Measurements from ENCODE around the gene ACAP2. TPM values are rescaled to one million over a fixed set of nuclear protein-coding genes. Genes with fewer than 3 reads are reported as not detected.
A peak's percentile ranks its signal among the peaks of the same experiment; 100 is the strongest.
"Not testable (repeated sequence)": the region's sequence is repeated elsewhere in the genome, so short reads cannot be mapped to it uniquely, and the experiment has no call there.

ACAP2 gene
- total RNA-seq, 4 donors from 2014 or later = 13.2 to 27.6 (median 15.5) TPM

DNA sequence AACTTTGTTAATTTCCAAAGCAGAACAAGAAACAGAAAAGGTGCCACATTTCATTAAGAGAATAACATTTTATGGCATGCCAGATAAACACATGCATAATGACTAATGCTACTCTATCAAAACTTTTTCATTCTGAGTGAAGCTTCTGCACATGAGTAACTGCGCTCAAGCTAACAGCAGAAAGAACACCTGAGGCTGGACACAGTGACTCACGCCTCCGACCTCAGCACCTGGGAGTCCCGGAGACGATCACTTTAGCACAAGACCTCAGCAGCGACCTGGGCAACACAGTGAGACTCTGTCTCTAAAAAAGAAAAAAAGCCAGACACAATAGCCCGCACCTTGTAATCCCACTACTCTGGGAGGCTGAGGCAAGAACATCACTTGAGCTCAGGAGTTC is 70.6 kb downstream of the ACAP2 start:
- no peak overlapping the region for H3K27ac ChIP-seq
- TF ChIP-seq, protein P1, sequence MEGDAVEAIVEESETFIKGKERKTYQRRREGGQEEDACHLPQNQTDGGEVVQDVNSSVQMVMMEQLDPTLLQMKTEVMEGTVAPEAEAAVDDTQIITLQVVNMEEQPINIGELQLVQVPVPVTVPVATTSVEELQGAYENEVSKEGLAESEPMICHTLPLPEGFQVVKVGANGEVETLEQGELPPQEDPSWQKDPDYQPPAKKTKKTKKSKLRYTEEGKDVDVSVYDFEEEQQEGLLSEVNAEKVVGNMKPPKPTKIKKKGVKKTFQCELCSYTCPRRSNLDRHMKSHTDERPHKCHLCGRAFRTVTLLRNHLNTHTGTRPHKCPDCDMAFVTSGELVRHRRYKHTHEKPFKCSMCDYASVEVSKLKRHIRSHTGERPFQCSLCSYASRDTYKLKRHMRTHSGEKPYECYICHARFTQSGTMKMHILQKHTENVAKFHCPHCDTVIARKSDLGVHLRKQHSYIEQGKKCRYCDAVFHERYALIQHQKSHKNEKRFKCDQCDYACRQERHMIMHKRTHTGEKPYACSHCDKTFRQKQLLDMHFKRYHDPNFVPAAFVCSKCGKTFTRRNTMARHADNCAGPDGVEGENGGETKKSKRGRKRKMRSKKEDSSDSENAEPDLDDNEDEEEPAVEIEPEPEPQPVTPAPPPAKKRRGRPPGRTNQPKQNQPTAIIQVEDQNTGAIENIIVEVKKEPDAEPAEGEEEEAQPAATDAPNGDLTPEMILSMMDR (IDR thresholded peaks at IDR 0.05 in 4 of 5, conservative IDR thresholded peaks at IDR 0.05 in 1 of 5) = no peak
- TF ChIP-seq POLR2A (IDR thresholded peaks at IDR 0.05) = no peak
- no peaks in the 10 kb centered on the region for H3K36me3 ChIP-seq
- DNase-seq (no peak), ATAC-seq (no peak)
- H3K4me1 ChIP-seq = no peaks in the 10 kb centered on the region
- intact Hi-C loops (cut with DNase I; ENCODE audit: low total_unique reads) (no loop called here), in situ Hi-C loops (cut with MboI; ENCODE audit: low sequenced_read_pairs in 4 of 4) (no loop called here)
- H3K9me3 ChIP-seq = no peaks in the 10 kb centered on the region
- H3K4me3 ChIP-seq = no peak overlapping the region
- no peaks in the 10 kb centered on the region for H3K27me3 ChIP-seq

DNA sequence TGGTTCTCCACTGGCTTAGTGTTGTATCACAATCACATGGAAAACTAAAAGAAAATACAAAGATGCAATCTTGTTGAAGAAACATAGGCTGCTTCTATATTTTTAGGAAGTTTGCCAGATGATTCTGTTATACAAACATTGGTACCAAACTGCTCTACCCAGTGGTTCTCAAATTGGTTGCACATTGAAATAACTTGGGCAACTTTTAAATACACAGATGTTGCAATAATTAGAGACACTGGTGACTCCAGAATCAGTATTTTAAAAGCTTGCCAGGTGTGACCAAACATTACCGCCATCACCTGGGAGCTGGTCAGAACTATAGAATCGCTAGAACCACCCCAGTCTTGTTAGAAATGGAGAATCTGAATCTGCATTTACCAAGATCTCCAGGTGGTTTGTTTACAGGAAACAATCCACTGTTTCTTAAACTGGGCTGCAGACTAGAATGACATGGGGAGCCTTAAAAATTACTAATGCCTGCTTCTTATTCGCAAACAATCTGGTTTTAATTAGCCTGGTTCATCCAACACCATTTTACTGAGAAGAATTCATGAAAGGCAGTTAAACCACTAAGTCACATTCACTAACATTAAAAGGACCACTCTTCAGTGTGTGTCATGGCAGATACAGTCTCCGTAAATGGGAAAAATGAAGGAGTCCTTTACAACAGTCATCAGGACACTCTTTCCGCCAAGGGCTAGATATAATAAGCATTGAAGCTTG is 76.5 kb downstream of the ACAP2 start:
- no peak overlapping the region for H3K27ac ChIP-seq
- peaks cover 0 to 4% of the 10 kb centered on the region in 2 donors for H3K4me1 ChIP-seq
- no peak for DNase-seq
- peaks cover 0 to 2% (median 0%) of the 10 kb centered on the region in 3 donors for H3K9me3 ChIP-seq
- no peaks in the 10 kb centered on the region for H3K36me3 ChIP-seq
- in situ Hi-C loops (cut with MboI; ENCODE audit: low sequenced_read_pairs in 4 of 4) = no loop called here
- H3K4me3 ChIP-seq = no peak overlapping the region
- TF ChIP-seq POLR2A (IDR thresholded peaks at IDR 0.05) = no peak
- TF ChIP-seq, protein P1 (IDR thresholded peaks at IDR 0.05 in 4 of 5, conservative IDR thresholded peaks at IDR 0.05 in 1 of 5) = no peak
- ATAC-seq = no peak
- intact Hi-C loops (cut with DNase I; ENCODE audit: low total_unique reads) = no loop called here
- no peaks in the 10 kb centered on the region for H3K27me3 ChIP-seq

DNA sequence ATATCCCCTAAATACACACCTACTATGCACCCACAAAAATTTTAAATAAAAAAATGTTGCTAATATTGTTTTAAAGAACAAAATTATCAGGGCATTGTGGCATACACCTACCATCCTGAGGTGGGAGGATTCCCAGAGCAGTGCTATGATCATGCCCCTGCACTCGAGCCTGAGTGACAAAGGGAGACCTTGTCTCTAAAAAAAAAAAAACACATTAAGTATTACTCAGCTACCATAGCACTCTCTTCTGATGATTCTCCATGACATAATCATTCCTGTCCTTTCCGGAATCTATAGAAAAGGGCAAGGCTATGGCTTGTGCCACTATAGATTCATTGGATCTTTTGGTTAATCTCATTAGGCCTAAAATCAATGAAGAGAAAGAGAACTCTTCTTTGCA is 77.4 kb downstream of the ACAP2 start:
- Histone ChIP-seq H3K4me1 (peaks cover 0 to 4% of the 10 kb centered on the region in 2 donors), H3K27ac (no peak overlapping the region), H3K9me3 (peaks cover 0 to 2% (median 0%) of the 10 kb centered on the region in 3 donors), H3K4me3 (no peak overlapping the region), H3K27me3 (no peaks in the 10 kb centered on the region), H3K36me3 (no peaks in the 10 kb centered on the region)
- intact Hi-C loops (cut with DNase I; ENCODE audit: low total_unique reads) = no loop called here
- no peak for DNase-seq
- in situ Hi-C loops (cut with MboI; ENCODE audit: low sequenced_read_pairs in 4 of 4) = no loop called here
- no peak for ATAC-seq
- TF ChIP-seq, protein P1 (IDR thresholded peaks at IDR 0.05 in 4 of 5, conservative IDR thresholded peaks at IDR 0.05 in 1 of 5) = no peak
- TF ChIP-seq POLR2A (IDR thresholded peaks at IDR 0.05) = no peak

DNA sequence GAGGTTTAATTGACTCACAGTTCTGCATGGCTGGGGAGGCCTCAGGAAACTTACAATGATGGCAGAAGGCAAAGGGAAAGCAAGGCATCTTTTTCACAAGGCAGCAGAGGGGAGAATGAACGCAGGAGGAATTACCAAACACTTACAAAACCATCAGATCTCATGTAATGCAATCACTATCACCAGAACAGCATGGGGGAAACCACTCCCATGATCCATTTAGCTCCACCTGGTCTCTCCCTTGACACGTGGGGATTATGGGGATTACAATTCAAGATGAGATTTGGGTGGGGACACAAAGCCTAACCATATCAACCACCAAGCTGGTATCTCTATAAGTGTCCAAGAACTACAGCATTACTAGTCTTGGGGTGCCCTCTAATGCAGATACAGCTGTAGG is 85.0 kb downstream of the ACAP2 start:
- in situ Hi-C loops (cut with MboI; ENCODE audit: low sequenced_read_pairs in 4 of 4); H3K9me3 ChIP-seq; intact Hi-C loops (cut with DNase I; ENCODE audit: low total_unique reads); H3K27ac ChIP-seq; H3K36me3 ChIP-seq; DNase-seq; ATAC-seq; H3K27me3 ChIP-seq; H3K4me3 ChIP-seq: not testable (repeated sequence)
- peaks cover 22 to 32% of the 10 kb centered on the region in 2 donors for H3K4me1 ChIP-seq

DNA sequence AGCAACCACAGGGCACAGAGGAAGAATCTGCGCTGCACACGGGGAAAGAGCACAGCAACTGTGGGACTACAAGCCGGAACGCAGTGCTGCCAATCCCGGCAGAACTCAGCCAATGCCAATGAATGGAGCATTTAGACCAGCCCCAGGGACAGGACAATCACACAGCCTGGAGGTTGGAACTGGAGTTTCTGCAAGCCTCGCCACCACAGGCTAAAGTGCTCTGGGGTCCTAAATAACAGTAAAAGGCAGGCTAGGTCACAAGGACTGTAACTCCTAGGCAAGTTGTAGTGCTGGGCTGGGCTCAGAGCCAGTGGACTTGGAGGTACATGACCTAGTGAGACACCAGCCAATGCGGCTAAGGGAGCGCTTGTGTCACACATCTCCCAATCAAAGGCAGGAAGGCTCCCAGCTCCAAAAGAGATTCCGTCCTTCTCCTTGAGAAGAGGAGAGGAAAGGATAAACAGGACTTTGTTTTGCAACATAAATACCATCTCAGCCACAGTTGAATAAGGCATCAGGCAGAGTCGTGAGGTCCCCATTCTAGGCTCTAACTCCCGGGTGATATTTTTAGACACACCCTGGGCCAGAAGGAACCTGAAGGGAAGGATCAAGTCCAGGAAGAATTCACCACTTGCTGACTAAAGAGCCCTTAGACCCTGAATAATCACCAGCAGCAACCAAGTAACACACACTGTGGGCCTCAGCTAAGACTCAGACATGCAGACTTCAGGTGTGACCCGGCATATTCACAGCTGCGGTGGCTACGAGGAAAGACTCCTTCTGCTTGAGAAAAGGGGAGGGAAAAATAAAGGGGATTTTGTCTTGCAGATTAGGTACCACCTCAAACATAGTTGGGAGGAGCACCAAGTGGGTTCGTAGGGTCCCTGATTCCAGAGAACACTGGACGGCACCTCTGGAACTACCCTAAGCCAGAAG is 86.4 kb downstream of the ACAP2 start:
- TF ChIP-seq POLR2A (IDR thresholded peaks at IDR 0.05) = no peak
- TF ChIP-seq, protein P1 (IDR thresholded peaks at IDR 0.05 in 4 of 5, conservative IDR thresholded peaks at IDR 0.05 in 1 of 5) = no peak
- peaks cover 22 to 28% of the 10 kb centered on the region in 2 donors for H3K4me1 ChIP-seq
- H3K9me3 ChIP-seq = no peaks in the 10 kb centered on the region
- in situ Hi-C loops (cut with MboI; ENCODE audit: low sequenced_read_pairs in 4 of 4) (no loop called here), intact Hi-C loops (cut with DNase I; ENCODE audit: low total_unique reads) (no loop called here)
- H3K36me3 ChIP-seq = no peaks in the 10 kb centered on the region
- peak; percentile 18 to 57 for DNase-seq
- peak overlapping the region; percentile 17 to 66 (median 57) for H3K27ac ChIP-seq
- peak overlapping the region in 1 of 4 donors; percentile 10 for H3K4me3 ChIP-seq
- peak; percentile 57 to 82 for ATAC-seq
- H3K27me3 ChIP-seq = no peaks in the 10 kb centered on the region

DNA sequence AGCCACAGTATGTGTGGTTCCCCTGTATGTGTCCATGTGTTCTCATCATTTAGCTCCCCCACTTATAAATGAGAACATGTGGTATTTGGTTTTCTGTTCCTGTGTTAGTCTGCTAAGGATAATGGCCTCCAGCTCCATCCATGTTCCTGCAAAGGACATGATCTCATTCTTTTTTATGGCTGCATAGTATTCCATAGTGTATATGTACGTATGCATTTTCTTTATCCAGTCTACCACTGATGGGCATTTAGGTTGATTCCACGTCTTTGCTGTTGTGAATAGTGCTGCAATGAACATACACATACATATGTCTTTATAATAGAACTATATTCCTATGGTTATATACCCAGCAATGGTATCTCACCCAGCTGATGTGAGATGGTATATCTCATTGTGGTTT is 88.8 kb downstream of the ACAP2 start:
- not testable (repeated sequence) for ATAC-seq

More for the DNA sequence above, 88.8 kb downstream of the ACAP2 start:
- H3K36me3 ChIP-seq; H3K27me3 ChIP-seq; H3K9me3 ChIP-seq; H3K27ac ChIP-seq; H3K4me3 ChIP-seq; in situ Hi-C loops (cut with MboI; ENCODE audit: low sequenced_read_pairs in 4 of 4); DNase-seq; intact Hi-C loops (cut with DNase I; ENCODE audit: low total_unique reads): not testable (repeated sequence)
- H3K4me1 ChIP-seq = peaks cover 22 to 28% of the 10 kb centered on the region in 2 donors
